IPS-18c (cell line): ENCODE data around the gene CD70.
"Not testable (repeated sequence)": the region's sequence is repeated elsewhere in the genome, so short reads cannot be mapped to it uniquely, and the experiment has no call there.

ENCODE experiments used
- H3K4me3 ChIP-seq: 2 replicates; pipeline ENCODE4 v1.7.0; 2013; ENCODE audit warnings: low read depth, mild to moderate bottlenecking, low read length, moderate library complexity; ENCODE audit not compliant: insufficient read depth
- H3K9me3 ChIP-seq: one replicate; pipeline ENCODE4 v1.6.1; 2013; ENCODE audit warnings: mild to moderate bottlenecking, low read length, moderate library complexity; ENCODE audit not compliant: control insufficient read depth, insufficient read depth

CD70 gene

GRCh38 chr19:6550679-6551078 lies 40.3 kb downstream of the CD70 start:
- H3K4me3 ChIP-seq, H3K9me3 ChIP-seq: not testable (repeated sequence)

- peaks cover 3% of the 10 kb centered on the region for H3K9me3 ChIP-seq
- H3K4me3 ChIP-seq = no peak overlapping the region
Measured at GRCh38 chr19:6543866-6544347, 47.0 kb downstream of the CD70 start.

- no peak overlapping the region for H3K4me3 ChIP-seq
- H3K9me3 ChIP-seq = peaks cover 4% of the 10 kb centered on the region
Measured at GRCh38 chr19:6540918-6541689, 49.8 kb downstream of the CD70 start.

GRCh38 chr19:6539514-6539913 lies 51.4 kb downstream of the CD70 start:
- Histone ChIP-seq H3K9me3 (peaks cover 4% of the 10 kb centered on the region), H3K4me3 (no peak overlapping the region)
